CD4-positive, alpha-beta memory T cell (primary cell): Measurements from ENCODE around the gene PLTP. TPM values are rescaled to one million over a fixed set of nuclear protein-coding genes. Genes with fewer than 3 reads are reported as not detected.

Experiments used
- CTCF ChIA-PET: fragments of 350-600 bp; sonication (Branson Sonifier 250); formaldehyde crosslinking; loops from one replicate; lab custom pipeline; 2021; ENCODE audit warnings: inconsistent platforms; ENCODE audit not compliant: partially characterized antibody; lab: Charles Lee
- POLR2A ChIA-PET: fragments of 350-600 bp; sonication (Branson Sonifier 250); formaldehyde crosslinking; loops from one replicate; lab custom pipeline; 2021; ENCODE audit not compliant: partially characterized antibody; lab: Charles Lee
- DNase-seq, 5 donors: peaks; one replicate each; pipeline versions ENCODE4 v3.0.0 to v3.0.0-alpha.2; 2020 to 2022; ENCODE audit warnings: mixed read lengths in 1 of 5
- H3K27ac ChIP-seq: one replicate; pipeline ENCODE4 v1.7.0; 2013; ENCODE audit warnings: low read depth, low read length
- H3K27me3 ChIP-seq: 2 replicates; pipeline ENCODE4 v1.7.0; 2013; ENCODE audit warnings: mild to moderate bottlenecking, low read length, moderate library complexity; ENCODE audit not compliant: insufficient read depth
- H3K36me3 ChIP-seq: 2 replicates; pipeline ENCODE4 v1.7.0; 2013; ENCODE audit warnings: mild to moderate bottlenecking, low read length, moderate library complexity; ENCODE audit not compliant: insufficient read depth
- H3K4me1 ChIP-seq: 2 replicates; pipeline ENCODE4 v1.7.0; 2013; ENCODE audit warnings: mild to moderate bottlenecking, low read length, moderate library complexity; ENCODE audit not compliant: insufficient read depth
- H3K4me3 ChIP-seq, 2 donors: one replicate each; pipeline ENCODE4 v1.7.0; 2013; ENCODE audit warnings: low read length in 2 of 2, mild to moderate bottlenecking in 1 of 2
- H3K9me3 ChIP-seq, 2 donors: one replicate each; pipeline ENCODE4 v1.7.0; 2013; ENCODE audit warnings: low read length in 2 of 2, control low read depth in 1 of 2; ENCODE audit not compliant: control insufficient read depth in 1 of 2
- H3K27ac Mint-ChIP-seq, 7 donors: one replicate each; pipeline ENCODE4 v1.8.0; 2020 to 2021; ENCODE audit warnings: mixed read lengths in 7 of 7, mild to moderate bottlenecking in 6 of 7, inconsistent platforms in 3 of 7, moderate library complexity in 3 of 7
- H3K27me3 Mint-ChIP-seq, 2 donors: one replicate each; pipeline ENCODE4 v1.8.0; 2020 to 2021; ENCODE audit warnings: mixed read lengths in 2 of 2
- H3K36me3 Mint-ChIP-seq, 2 donors: one replicate each; pipeline ENCODE4 v1.8.0; 2020 to 2021; ENCODE audit warnings: mixed read lengths in 2 of 2, inconsistent platforms in 1 of 2, mild to moderate bottlenecking in 1 of 2
- H3K4me1 Mint-ChIP-seq, 4 donors: one replicate each; pipeline ENCODE4 v1.8.0; 2020 to 2021; ENCODE audit warnings: mixed read lengths in 4 of 4, mild to moderate bottlenecking in 1 of 4
- H3K4me3 Mint-ChIP-seq, 8 donors: one replicate each; pipeline ENCODE4 v1.8.0; 2020 to 2021; ENCODE audit warnings: mixed read lengths in 8 of 8, mild to moderate bottlenecking in 7 of 8, moderate library complexity in 6 of 8, inconsistent platforms in 3 of 8
- H3K9me3 Mint-ChIP-seq, 8 donors: one replicate each; pipeline ENCODE4 v1.8.0; 2020 to 2021; ENCODE audit warnings: mixed read lengths in 8 of 8, mild to moderate bottlenecking in 5 of 8, inconsistent platforms in 3 of 8, moderate library complexity in 1 of 8
- intact Hi-C: fragments of 100-400 bp; cut with micrococcal nuclease; formaldehyde crosslinking; loops from one replicate; pipeline ENCODE4 v1.15.1; 2023
- polyA plus RNA-seq, 2 donors: library from polyadenylated mRNA; unstranded; fragments of 300-500 nt; fragmentation: Illumina TruSeq; gene quantifications; one replicate each; pipeline ENCODE4 v1.2.3, GENCODE V29; 2021
- total RNA-seq, 2 experiments: library from RNA; stranded (reverse); gene quantifications; one replicate each; pipeline ENCODE4 v1.2.3, GENCODE V29; 2021

The PLTP gene
- total and polyA plus RNA-seq, 4 experiments from 2014 or later, result 0.19 to 0.69 (median 0.29) TPM; not detected in 1

GRCh38 chr20:45944965-45945677 is 33.2 kb upstream of the PLTP start:
- Mint-ChIP-seq H3K4me1 (peaks cover 2 to 21% (median 14%) of the 10 kb centered on the region in 4 donors), H3K4me3 (no peak overlapping the region), H3K27me3 (no peaks in the 10 kb centered on the region), H3K9me3 (no peaks in the 10 kb centered on the region), H3K27ac (peak overlapping the region in 2 of 7 donors; percentile 45 to 82), H3K36me3 (peaks cover 40 to 73% of the 10 kb centered on the region in 2 donors)
- peaks cover 71% of the 10 kb centered on the region for H3K36me3 ChIP-seq
- ChIA-PET CTCF (interaction anchor here (2.3 kb wide), 1 partner anchor 25 kb away, joined by 7 read pairs; no protein-coding TSS in a partner anchor), POLR2A (interaction anchor here (0.9 to 13.3 kb wide), 5 partner anchors 7 to 54 kb away, joined by 3 to 175 read pairs (median 58); partner anchors contain the start of genes CTSA, NEURL2, PCIF1 and ZNF335)
- intact Hi-C loops, result no loop called here
- no peaks in the 10 kb centered on the region for H3K9me3 ChIP-seq
- DNase-seq, result no peak
- no peak overlapping the region for H3K27ac ChIP-seq
- H3K4me3 ChIP-seq, result no peak overlapping the region
- H3K27me3 ChIP-seq, result no peaks in the 10 kb centered on the region
- H3K4me1 ChIP-seq, result no peaks in the 10 kb centered on the region

- CTCF ChIA-PET, result interaction anchor here (0.8 to 2.3 kb wide), 2 partner anchors 25 to 47 kb away, joined by 3 to 7 read pairs; no protein-coding TSS in a partner anchor
- no peak for DNase-seq
- no peak overlapping the region for H3K27ac ChIP-seq
- H3K9me3 ChIP-seq, result no peaks in the 10 kb centered on the region
- no peak overlapping the region for H3K4me3 ChIP-seq
- peaks cover 71% of the 10 kb centered on the region for H3K36me3 ChIP-seq
- H3K27me3 Mint-ChIP-seq, result no peaks in the 10 kb centered on the region
- no peaks in the 10 kb centered on the region for H3K4me1 ChIP-seq
- no peaks in the 10 kb centered on the region for H3K27me3 ChIP-seq
- peak overlapping the region in 3 of 7 donors; percentile 50 to 55 (median 51) for H3K27ac Mint-ChIP-seq
- peaks cover 2 to 26% (median 16%) of the 10 kb centered on the region in 4 donors for H3K4me1 Mint-ChIP-seq
- peaks cover 42 to 79% of the 10 kb centered on the region in 2 donors for H3K36me3 Mint-ChIP-seq
- H3K9me3 Mint-ChIP-seq, result no peaks in the 10 kb centered on the region
- POLR2A ChIA-PET, result interaction anchor here (0.9 to 13.3 kb wide), 5 partner anchors 8 to 111 kb away, joined by 3 to 175 read pairs (median 58); partner anchors contain the start of genes PCIF1 and ZNF335
- intact Hi-C loops, result no loop called here
- H3K4me3 Mint-ChIP-seq, result no peak overlapping the region
Measured at GRCh38 chr20:45944151-45944964, 32.4 kb upstream of the PLTP start.

GRCh38 chr20:45943613-45944012 is 31.7 kb upstream of the PLTP start:
- Mint-ChIP-seq H3K9me3 (no peaks in the 10 kb centered on the region), H3K36me3 (peaks cover 37 to 77% of the 10 kb centered on the region in 2 donors), H3K4me1 (peaks cover 2 to 21% (median 16%) of the 10 kb centered on the region in 4 donors), H3K4me3 (no peak overlapping the region), H3K27me3 (no peaks in the 10 kb centered on the region), H3K27ac (peak overlapping the region in 3 of 7 donors; percentile 12 to 55 (median 51))
- POLR2A ChIA-PET, result interaction anchor here (1.4 to 13.3 kb wide), 3 partner anchors 7 to 111 kb away, joined by 3 to 175 read pairs (median 141); partner anchors contain the start of genes PCIF1 and ZNF335
- no peaks in the 10 kb centered on the region for H3K9me3 ChIP-seq
- intact Hi-C loops, result no loop called here
- CTCF ChIA-PET, result interaction anchor here (2.3 kb wide), 1 partner anchor 26 kb away, joined by 7 read pairs; no protein-coding TSS in a partner anchor
- H3K36me3 ChIP-seq, result peaks cover 73% of the 10 kb centered on the region
- DNase-seq, result no peak
- H3K27me3 ChIP-seq, result no peaks in the 10 kb centered on the region
- peaks cover under 1% of the 10 kb centered on the region for H3K4me1 ChIP-seq
- H3K27ac ChIP-seq, result no peak overlapping the region
- H3K4me3 ChIP-seq, result no peak overlapping the region

GRCh38 chr20:45940469-45940868 is 28.5 kb upstream of the PLTP start:
- no peak for DNase-seq
- Histone ChIP-seq H3K27me3 (no peaks in the 10 kb centered on the region), H3K9me3 (no peaks in the 10 kb centered on the region), H3K36me3 (peaks cover 78% of the 10 kb centered on the region), H3K27ac (no peak overlapping the region), H3K4me1 (peaks cover 28% of the 10 kb centered on the region), H3K4me3 (no peak overlapping the region)
- Mint-ChIP-seq H3K9me3 (no peaks in the 10 kb centered on the region), H3K27ac (no peak overlapping the region), H3K4me3 (no peak overlapping the region), H3K27me3 (no peaks in the 10 kb centered on the region), H3K36me3 (peaks cover 44 to 67% of the 10 kb centered on the region in 2 donors), H3K4me1 (peaks cover 10 to 36% (median 26%) of the 10 kb centered on the region in 4 donors)
- ChIA-PET CTCF (interaction anchor here (1.3 to 8.7 kb wide), 2 partner anchors 30 to 74 kb away, joined by 3 to 91 read pairs; partner anchors contain the start of gene ZNF335), POLR2A (interaction anchor here (1.5 kb wide), 1 partner anchor 31 kb away, joined by 4 read pairs; the partner anchor contains the start of gene ZNF335)
- intact Hi-C loops, result no loop called here

- ChIA-PET POLR2A (interaction anchor here (1.5 to 7.4 kb wide), 2 partner anchors 8 to 32 kb away, joined by 4 to 175 read pairs; partner anchors contain the start of gene ZNF335), CTCF (interaction anchor here (1.3 to 8.7 kb wide), 2 partner anchors 31 to 74 kb away, joined by 3 to 91 read pairs; partner anchors contain the start of gene ZNF335)
- no peak overlapping the region for H3K4me3 Mint-ChIP-seq
Measured at GRCh38 chr20:45940053-45940452, 28.1 kb upstream of the PLTP start.

GRCh38 chr20:45938727-45939438 is 26.9 kb upstream of the PLTP start:
- Histone ChIP-seq H3K4me1 (peaks cover 28% of the 10 kb centered on the region), H3K27ac (no peak overlapping the region), H3K4me3 (no peak overlapping the region), H3K27me3 (no peaks in the 10 kb centered on the region), H3K9me3 (no peaks in the 10 kb centered on the region), H3K36me3 (peaks cover 62% of the 10 kb centered on the region)
- H3K27ac Mint-ChIP-seq, result peak overlapping the region in 5 of 7 donors; percentile 75 to 94 (median 84)
- peaks cover 31 to 62% of the 10 kb centered on the region in 2 donors for H3K36me3 Mint-ChIP-seq
- ChIA-PET POLR2A (interaction anchor here (0.9 to 7.4 kb wide), 5 partner anchors 9 to 82 kb away, joined by 3 to 245 read pairs (median 8); partner anchors contain the start of genes ACOT8, CTSA, NEURL2 and ZNF335), CTCF (interaction anchor here (1.2 to 8.7 kb wide), 3 partner anchors 25 to 50 kb away, joined by 3 to 91 read pairs (median 3); partner anchors contain the start of gene ZNF335)
- H3K4me1 Mint-ChIP-seq, result peaks cover 12 to 41% (median 24%) of the 10 kb centered on the region in 4 donors
- DNase-seq, result no peak
- intact Hi-C loops, result no loop called here
- H3K4me3 Mint-ChIP-seq, result no peak overlapping the region
- no peaks in the 10 kb centered on the region for H3K27me3 Mint-ChIP-seq
- H3K9me3 Mint-ChIP-seq, result no peaks in the 10 kb centered on the region

More at GRCh38 chr20:45940053-45940452, 28.1 kb upstream of the PLTP start:
- intact Hi-C loops, result no loop called here
- DNase-seq, result no peak
- peaks cover 28% of the 10 kb centered on the region for H3K4me1 ChIP-seq
- Mint-ChIP-seq H3K36me3 (peaks cover 43 to 67% of the 10 kb centered on the region in 2 donors), H3K27ac (peak overlapping the region in 1 of 7 donors; percentile 51), H3K4me1 (peaks cover 12 to 40% (median 28%) of the 10 kb centered on the region in 4 donors), H3K27me3 (no peaks in the 10 kb centered on the region), H3K9me3 (no peaks in the 10 kb centered on the region)
- H3K4me3 ChIP-seq, result no peak overlapping the region
- H3K27me3 ChIP-seq, result no peaks in the 10 kb centered on the region
- no peak overlapping the region for H3K27ac ChIP-seq
- no peaks in the 10 kb centered on the region for H3K9me3 ChIP-seq
- peaks cover 74% of the 10 kb centered on the region for H3K36me3 ChIP-seq
